Heart left ventricle (tissue), 16 donors: Measurements from ENCODE around the gene TEP1. TPM values are rescaled to one million over a fixed set of nuclear protein-coding genes. Genes with fewer than 3 reads are reported as not detected.

Experiments
- ATAC-seq, 4 donors: fragments of 200-7000 bp; cut with Tn5 transposase; one replicate each; pipeline ENCODE4 v1.9.1; 2020 to 2022; ENCODE audit warnings: moderate library complexity in 4 of 4, mild to moderate bottlenecking in 3 of 4, moderate number of reproducible peaks in 1 of 4
- DNase-seq, 5 donors: peaks; one replicate each; pipeline ENCODE4 v3.0.0-alpha.2; 2020
- H3K27ac ChIP-seq, 12 donors: fragments of 200-600 bp; sonication (generic) in 4 of 12; one replicate each; pipeline versions ENCODE4 v1.5.0 to v1.8.0; 2016 to 2022; ENCODE audit warnings: mild to moderate bottlenecking in 2 of 12
- H3K27me3 ChIP-seq, 9 donors: fragments of 200-600 bp; sonication (generic) in 2 of 9; one replicate each; pipeline versions ENCODE4 v1.5.1 to v1.8.0; 2016 to 2022; ENCODE audit warnings: mild to moderate bottlenecking in 3 of 9
- H3K36me3 ChIP-seq, 9 donors: fragments of 200-600 bp; sonication (generic) in 2 of 9; one replicate each; pipeline versions ENCODE4 v1.5.0 to v1.8.0; 2018 to 2022; ENCODE audit warnings: mild to moderate bottlenecking in 2 of 9
- H3K4me1 ChIP-seq, 12 donors: fragments of 200-600 bp; sonication (generic) in 4 of 12; one replicate each; pipeline versions ENCODE4 v1.5.0 to v1.8.0; 2016 to 2022; ENCODE audit warnings: mild to moderate bottlenecking in 3 of 12
- H3K4me3 ChIP-seq, 12 donors: fragments of 200-600 bp; sonication (generic) in 4 of 12; one replicate each; pipeline versions ENCODE4 v1.5.0 to v1.8.0; 2017 to 2022; ENCODE audit warnings: mild to moderate bottlenecking in 9 of 12, moderate library complexity in 4 of 12
- H3K9me3 ChIP-seq, 12 donors: fragments of 200-600 bp; sonication (generic) in 4 of 12; one replicate each; pipeline versions ENCODE4 v1.5.0 to v1.8.0; 2016 to 2022; ENCODE audit warnings: mild to moderate bottlenecking in 1 of 12
- CTCF ChIP-seq, 12 donors: fragments of 200-600 bp; sonication (generic) in 4 of 12; IDR thresholded peaks; one replicate each; pipeline versions ENCODE4 v1.5.0 to v1.8.0; 2018 to 2022; ENCODE audit warnings: antibody characterized with exemption in 12 of 12, mild to moderate bottlenecking in 5 of 12
- POLR2A ChIP-seq, 2 donors: fragments of 450-650 bp; IDR thresholded peaks; one replicate each; pipeline ENCODE4 v1.6.1; 2017; ENCODE audit warnings: antibody characterized with exemption in 2 of 2, mild to moderate bottlenecking in 2 of 2, moderate library complexity in 2 of 2
- WGBS, 4 donors: extraction: QIAGEN DNeasy Blood & Tissue Kit in 2 of 4; methylation state at CpG; one replicate each; pipeline versions ENCODE4 v1.1.5 to v1.1.7; 2013 to 2018; 5-methylcytosine and 5-hydroxymethylcytosine counted together
- intact Hi-C, 10 donors: fragments of 100-400 bp; cut with DNase I; formaldehyde crosslinking; loops; one replicate each; pipeline versions ENCODE4 v1.11.1 to v1.14.2; 2022
- polyA plus RNA-seq, 2 donors: library from polyadenylated mRNA; stranded (reverse); fragments of 200-250 nt; gene quantifications; one replicate each; pipeline ENCODE4 v1.2.3, GENCODE V29; 2013
- total RNA-seq, 9 donors: library from RNA; depleted of rRNA in 2 of 9; stranded (reverse); fragments of >200 nt in 2 of 9; fragmentation: NEBNext Ultra II Directional in 3 of 9; extraction: Animal tissue kit (Norgen Biotek cat#: 25700) in 3 of 9; gene quantifications; one replicate each; pipeline versions ENCODE4 v1.1.0 to v1.2.4, GENCODE V29; 2016 to 2023
- donor health status: ischemic (EF 13 %, LVEDD 7.1; RV severe dilation, severe dysfunction).
- donor health status: healthy with polysubstance abuse.
- donor health status: DM: no; HTN: yes; CAD: no.
- donor health status: DM: no; HTN: no; CAD: no.
- donor health status: ischemic (EF 25% LVEDD 6.9; RV normal size, moderate dysfunction).
- donor health status: ischemic (EF 25% LVEDD 5.7; RV mildly dilated, moderate dysfunction).
- donor health status: healthy.
- donor health status: DM: yes; HTN: yes; CAD: no.
- donor health status: ischemic (EF 35%, LVEDD 5.7; RV mildly dilated, moderate dysfunction).
- donor health status: nonischemic (EF 11% LVEDD 7.7; RV severe dilation, severe dysfunction).
- donor health status: DM: yes; HTN: yes; CAD: no.
- donor health status: PGD.
- donor health status: ischemic (EF 29% LVEDD 5.4; RV normal size, mild dysfunction).
- donor health status: nonischemic (EF 23%, LVEDD 6.1; RV moderate dilation, normal function).

TEP1 gene
- total and polyA plus RNA-seq, 11 donors, result 4.1 to 31.3 (median 9.7) TPM

- peaks cover 2 to 100% (median 100%) of the 10 kb centered on the region in 9 donors for H3K36me3 ChIP-seq
- H3K4me1 ChIP-seq, result no peaks in the 10 kb centered on the region
- no peak overlapping the region for H3K4me3 ChIP-seq
- TF ChIP-seq POLR2A (IDR thresholded peaks at IDR 0.05) (no peak), CTCF (IDR thresholded peaks at IDR 0.05) (no peak)
- 84 to 95% (median 92%) methylated on average over 6 of the region's 6 CpGs for WGBS, 4 donors
- H3K27me3 ChIP-seq, result no peaks in the 10 kb centered on the region
- H3K27ac ChIP-seq, result no peak overlapping the region
- intact Hi-C loops, result no loop called here
- DNase-seq (no peak), ATAC-seq (no peak)
- H3K9me3 ChIP-seq, result no peaks in the 10 kb centered on the region
These were observed 32.6 kb downstream of the TEP1 start for GRCh38 chr14:20380681-20381080.

- Histone ChIP-seq H3K36me3 (peaks cover 1 to 100% (median 100%) of the 10 kb centered on the region in 9 donors), H3K9me3 (no peaks in the 10 kb centered on the region), H3K27me3 (no peaks in the 10 kb centered on the region), H3K4me1 (no peaks in the 10 kb centered on the region), H3K27ac (no peak overlapping the region), H3K4me3 (no peak overlapping the region)
- TF ChIP-seq CTCF (IDR thresholded peaks at IDR 0.05), result no peak
- no peak for TF ChIP-seq POLR2A (IDR thresholded peaks at IDR 0.05)
- DNase-seq (no peak), ATAC-seq (no peak)
- intact Hi-C loops, result no loop called here
- WGBS, 4 donors, result 73 to 94% (median 82%) methylated on average over 1 of the region's 1 CpG
These were observed 33.6 kb downstream of the TEP1 start for GRCh38 chr14:20379743-20380142.

GRCh38 chr14:20377171-20377570 is 36.1 kb downstream of the TEP1 start:
- WGBS, 4 donors, result 82 to 97% (median 93%) methylated on average over 1 to 2 of the region's 2 CpGs

GRCh38 chr14:20376071-20376588 is 37.2 kb downstream of the TEP1 start:
- peaks cover 0 to 100% (median 98%) of the 10 kb centered on the region in 9 donors for H3K36me3 ChIP-seq
- no peaks in the 10 kb centered on the region for H3K9me3 ChIP-seq
- TF ChIP-seq POLR2A (IDR thresholded peaks at IDR 0.05) (no peak), CTCF (IDR thresholded peaks at IDR 0.05) (no peak)
- no peak overlapping the region for H3K27ac ChIP-seq
- DNase-seq, result no peak
- no peak overlapping the region for H3K4me3 ChIP-seq
- peak in 1 of 4 donors; percentile 36 for ATAC-seq
- intact Hi-C loops, result no loop called here
- no peaks in the 10 kb centered on the region for H3K27me3 ChIP-seq
- WGBS, 4 donors, result 94 to 95% (median 95%) methylated on average over 12 of the region's 12 CpGs
- H3K4me1 ChIP-seq, result no peaks in the 10 kb centered on the region

More at GRCh38 chr14:20377171-20377570, 36.1 kb downstream of the TEP1 start:
- TF ChIP-seq CTCF (IDR thresholded peaks at IDR 0.05), result no peak
- TF ChIP-seq POLR2A (IDR thresholded peaks at IDR 0.05), result no peak
- Histone ChIP-seq H3K27ac (no peak overlapping the region), H3K4me3 (no peak overlapping the region), H3K36me3 (peaks cover 0 to 100% (median 99%) of the 10 kb centered on the region in 9 donors), H3K27me3 (no peaks in the 10 kb centered on the region), H3K4me1 (no peaks in the 10 kb centered on the region), H3K9me3 (no peaks in the 10 kb centered on the region)
- ATAC-seq, result peak in 1 of 4 donors; percentile 21
- no peak for DNase-seq
- intact Hi-C loops, result no loop called here
